ENCODE results near the gene SOX13.

- TF ChIP-seq POLR2A (IDR thresholded peaks at IDR 0.05) (no peak), CTCF (IDR thresholded peaks at IDR 0.05) (no peak)
Observed at GRCh38 chr1:204069887-204070286, 3.0 kb upstream of the SOX13 start.

Data from uterus (tissue), 2 donors.